Measurements from ENCODE around the gene ADAM15. TPM values are rescaled to one million over a fixed set of nuclear protein-coding genes. Genes with fewer than 3 reads are reported as not detected.
A peak's percentile ranks its signal among the peaks of the same experiment; 100 is the strongest.

The ADAM15 gene
- total RNA-seq, 4 donors from 2014 or later, result 65.4 to 115 (median 100.0) TPM

GRCh38 chr1:155051777-155052398, 772 bp downstream of the ADAM15 start:
- Histone ChIP-seq H3K36me3 (peaks cover 0 to 35% of the 10 kb centered on the region in 2 donors), H3K4me3 (peak overlapping the region; percentile 62 to 65), H3K27me3 (no peaks in the 10 kb centered on the region), H3K27ac (peak overlapping the region; percentile 69 to 96 (median 90)), H3K4me1 (peaks cover 0 to 48% (median 17%) of the 10 kb centered on the region in 3 donors), H3K9me3 (no peaks in the 10 kb centered on the region)
- peak; percentile 45 for ATAC-seq
- TF ChIP-seq POLR2AphosphoS5 (IDR thresholded peaks at IDR 0.05) (peak; percentile 7), CTCF (IDR thresholded peaks at IDR 0.05) (peak in 1 of 4 experiments; percentile 1), POLR2A (IDR thresholded peaks at IDR 0.05) (no peak)
- whole genome bisulfite sequencing, 2 donors (ENCODE audit: low coverage in 1 of 2), result 0 to 4% methylated on average over 5 to 6 of the region's 27 CpGs

GRCh38 chr1:155052439-155053395, 1.6 kb downstream of the ADAM15 start:
- peak overlapping the region; percentile 62 to 65 for H3K4me3 ChIP-seq
- TF ChIP-seq CTCF (IDR thresholded peaks at IDR 0.05), result peak in 2 of 4 experiments; percentile 22 to 27
- TF ChIP-seq POLR2A (IDR thresholded peaks at IDR 0.05), result no peak
- no peak for TF ChIP-seq POLR2AphosphoS5 (IDR thresholded peaks at IDR 0.05)
- no peak for TF ChIP-seq EP300 (IDR thresholded peaks at IDR 0.05)
- peaks cover 0 to 48% (median 17%) of the 10 kb centered on the region in 3 donors for H3K4me1 ChIP-seq
- H3K9me3 ChIP-seq, result no peaks in the 10 kb centered on the region
- peaks cover 0 to 43% of the 10 kb centered on the region in 2 donors for H3K36me3 ChIP-seq
- ATAC-seq, result no peak
- no peaks in the 10 kb centered on the region for H3K27me3 ChIP-seq
- peak overlapping the region in 3 of 4 donors; percentile 87 to 96 (median 94) for H3K27ac ChIP-seq
- WGBS, 2 donors (ENCODE audit: low coverage in 1 of 2), result 28 to 43% methylated on average over 4 of the region's 12 CpGs

- peak overlapping the region in 2 of 4 donors; percentile 29 to 87 for H3K27ac ChIP-seq
- peaks cover 0 to 48% (median 17%) of the 10 kb centered on the region in 3 donors for H3K4me1 ChIP-seq
- H3K4me3 ChIP-seq, result no peak overlapping the region
- TF ChIP-seq POLR2AphosphoS5 (IDR thresholded peaks at IDR 0.05) (no peak), CTCF (IDR thresholded peaks at IDR 0.05) (no peak), POLR2A (IDR thresholded peaks at IDR 0.05) (no peak), EP300 (IDR thresholded peaks at IDR 0.05) (no peak)
- ATAC-seq, result no peak
- H3K9me3 ChIP-seq, result no peaks in the 10 kb centered on the region
- H3K36me3 ChIP-seq, result peaks cover 0 to 52% of the 10 kb centered on the region in 2 donors
- no peaks in the 10 kb centered on the region for H3K27me3 ChIP-seq
- 100% methylated on average over 1 of the region's 7 CpGs; no CpG with 5 or more reads in 1 of the 2 donors for WGBS, 2 donors (ENCODE audit: low coverage in 1 of 2)
These were observed 2.5 kb downstream of the ADAM15 start for GRCh38 chr1:155053531-155054105.

- Histone ChIP-seq H3K36me3 (peaks cover 0 to 87% of the 10 kb centered on the region in 2 donors), H3K27ac (no peak overlapping the region), H3K27me3 (no peaks in the 10 kb centered on the region), H3K4me1 (peaks cover 0 to 40% (median 22%) of the 10 kb centered on the region in 3 donors), H3K9me3 (no peaks in the 10 kb centered on the region), H3K4me3 (no peak overlapping the region)
- no peak for TF ChIP-seq CTCF (IDR thresholded peaks at IDR 0.05)
- no peak for TF ChIP-seq POLR2A (IDR thresholded peaks at IDR 0.05)
- ATAC-seq, result no peak
- 94% methylated on average over 5 of the region's 8 CpGs; no CpG with 5 or more reads in 1 of the 2 donors for WGBS, 2 donors (ENCODE audit: low coverage in 1 of 2)
These were observed 6.0 kb downstream of the ADAM15 start for GRCh38 chr1:155057104-155057503.

All from gastroesophageal sphincter (tissue), 4 donors.